ENCODE measurements around the gene NTNG1. TPM values are rescaled to one million over a fixed set of nuclear protein-coding genes. Genes with fewer than 3 reads are reported as not detected.

Gene NTNG1
- total RNA-seq, 4 donors from 2014 or later = 0.78 to 4.2 (median 2.4) TPM

- Histone ChIP-seq H3K4me3 (no peak overlapping the region), H3K4me1 (peaks cover 9 to 11% (median 10%) of the 10 kb centered on the region in 4 donors), H3K27me3 (peaks cover 0 to 4% (median 0%) of the 10 kb centered on the region in 4 donors), H3K36me3 (no peaks in the 10 kb centered on the region), H3K27ac (replicated peaks in 1 of 4) (no peak overlapping the region), H3K9me3 (no peaks in the 10 kb centered on the region)
- no peak for TF ChIP-seq CTCF (IDR thresholded peaks at IDR 0.05)
- no peak for TF ChIP-seq EP300 (IDR thresholded peaks at IDR 0.05)
- no peak for TF ChIP-seq POLR2AphosphoS5 (IDR thresholded peaks at IDR 0.05)
- TF ChIP-seq POLR2A (IDR thresholded peaks at IDR 0.05; ENCODE audit: low read depth) = no peak
- WGBS = 3% methylated on average over 3 of the region's 3 CpGs
- intact Hi-C loops (cut with DNase I) = no loop called here
- no peak for DNase-seq (ENCODE audit: extremely low spot score)
Measured at GRCh38 chr1:107135463-107135862, 5.4 kb upstream of the NTNG1 start.

GRCh38 chr1:107138166-107138565, 2.7 kb upstream of the NTNG1 start:
- intact Hi-C loops (cut with DNase I) = no loop called here

GRCh38 chr1:107138767-107139445, 1.9 kb upstream of the NTNG1 start:
- H3K27ac ChIP-seq (replicated peaks in 1 of 4) = no peak overlapping the region
- H3K9me3 ChIP-seq = no peaks in the 10 kb centered on the region
- H3K27me3 ChIP-seq = peaks cover 0 to 4% (median 0%) of the 10 kb centered on the region in 4 donors
- TF ChIP-seq POLR2AphosphoS5 (IDR thresholded peaks at IDR 0.05) (no peak), CTCF (IDR thresholded peaks at IDR 0.05) (no peak)
- WGBS = 84% methylated on average over 3 of the region's 3 CpGs
- H3K4me1 ChIP-seq = peaks cover 15 to 31% (median 21%) of the 10 kb centered on the region in 4 donors
- H3K4me3 ChIP-seq = no peak overlapping the region
- intact Hi-C loops (cut with DNase I) = no loop called here
- no peak for DNase-seq (ENCODE audit: extremely low spot score)
- H3K36me3 ChIP-seq = no peaks in the 10 kb centered on the region

More at GRCh38 chr1:107138166-107138565, 2.7 kb upstream of the NTNG1 start:
- H3K27ac ChIP-seq (replicated peaks in 1 of 4) = no peak overlapping the region
- DNase-seq (ENCODE audit: extremely low spot score) = no peak
- no peak overlapping the region for H3K4me3 ChIP-seq
- TF ChIP-seq CTCF (IDR thresholded peaks at IDR 0.05) = no peak
- no peak for TF ChIP-seq EP300 (IDR thresholded peaks at IDR 0.05)
- no peak for TF ChIP-seq POLR2AphosphoS5 (IDR thresholded peaks at IDR 0.05)
- no peak for TF ChIP-seq POLR2A (IDR thresholded peaks at IDR 0.05; ENCODE audit: low read depth)
- peaks cover 0 to 4% (median 0%) of the 10 kb centered on the region in 4 donors for H3K27me3 ChIP-seq
- peaks cover 15 to 31% (median 21%) of the 10 kb centered on the region in 4 donors for H3K4me1 ChIP-seq
- H3K9me3 ChIP-seq = no peaks in the 10 kb centered on the region
- no peaks in the 10 kb centered on the region for H3K36me3 ChIP-seq

- Histone ChIP-seq H3K27me3 (peaks cover 0 to 4% (median 0%) of the 10 kb centered on the region in 4 donors), H3K36me3 (no peaks in the 10 kb centered on the region), H3K4me3 (peak overlapping the region; percentile 64 to 70 (median 66)), H3K9me3 (no peaks in the 10 kb centered on the region), H3K27ac (replicated peaks in 1 of 4) (peak overlapping the region in 2 of 4 donors; percentile 55 to 70), H3K4me1 (peaks cover 15 to 31% (median 21%) of the 10 kb centered on the region in 4 donors)
- WGBS = 2% methylated on average over 45 of the region's 53 CpGs
- no peak for DNase-seq (ENCODE audit: extremely low spot score)
- TF ChIP-seq POLR2AphosphoS5 (IDR thresholded peaks at IDR 0.05) = no peak
- TF ChIP-seq POLR2A (IDR thresholded peaks at IDR 0.05; ENCODE audit: low read depth) = no peak
- TF ChIP-seq EP300 (IDR thresholded peaks at IDR 0.05) = no peak
- TF ChIP-seq CTCF (IDR thresholded peaks at IDR 0.05) = no peak
- intact Hi-C loops (cut with DNase I) = no loop called here
Measured at GRCh38 chr1:107139833-107140702, 771 bp upstream of the NTNG1 start.

Data from esophagus muscularis mucosa (tissue), 4 donors.